ENCODE measurements around the gene CHST3.

CHST3 gene

GRCh38 chr10:72034040-72034499, 69.9 kb downstream of the CHST3 start:
- TF ChIP-seq CTCF (conservative IDR thresholded peaks at IDR 0.05; ENCODE audit: control insufficient read depth, insufficient read depth, low read depth, low read length) = no peak
- no peak overlapping the region for H3K4me3 ChIP-seq (ENCODE audit: control insufficient read depth, low read depth, low read length)
- DNase-seq (ENCODE audit: low read depth) = no peak

- no peak overlapping the region for H3K4me3 ChIP-seq (ENCODE audit: control insufficient read depth, low read depth, low read length)
- no peak for TF ChIP-seq CTCF (conservative IDR thresholded peaks at IDR 0.05; ENCODE audit: control insufficient read depth, insufficient read depth, low read depth, low read length)
- no peak for DNase-seq (ENCODE audit: low read depth)
Measured at GRCh38 chr10:72034761-72035160, 70.6 kb downstream of the CHST3 start.

- TF ChIP-seq CTCF (conservative IDR thresholded peaks at IDR 0.05; ENCODE audit: control insufficient read depth, insufficient read depth, low read depth, low read length) = no peak
- no peak for DNase-seq (ENCODE audit: low read depth)
- H3K4me3 ChIP-seq (ENCODE audit: control insufficient read depth, low read depth, low read length) = no peak overlapping the region
Measured at GRCh38 chr10:72035252-72035887, 71.2 kb downstream of the CHST3 start.

GRCh38 chr10:72037266-72037665, 73.1 kb downstream of the CHST3 start:
- TF ChIP-seq CTCF (conservative IDR thresholded peaks at IDR 0.05; ENCODE audit: control insufficient read depth, insufficient read depth, low read depth, low read length) = no peak

GRCh38 chr10:72037811-72038210, 73.6 kb downstream of the CHST3 start:
- no peak overlapping the region for H3K4me3 ChIP-seq (ENCODE audit: control insufficient read depth, low read depth, low read length)
- DNase-seq (ENCODE audit: low read depth) = no peak
- no peak for TF ChIP-seq CTCF (conservative IDR thresholded peaks at IDR 0.05; ENCODE audit: control insufficient read depth, insufficient read depth, low read depth, low read length)

More at GRCh38 chr10:72037266-72037665, 73.1 kb downstream of the CHST3 start:
- no peak for DNase-seq (ENCODE audit: low read depth)
- no peak overlapping the region for H3K4me3 ChIP-seq (ENCODE audit: control insufficient read depth, low read depth, low read length)

- no peak for TF ChIP-seq CTCF (conservative IDR thresholded peaks at IDR 0.05; ENCODE audit: control insufficient read depth, insufficient read depth, low read depth, low read length)
- peak; percentile 59 for DNase-seq (ENCODE audit: low read depth)
- no peak overlapping the region for H3K4me3 ChIP-seq (ENCODE audit: control insufficient read depth, low read depth, low read length)
Measured at GRCh38 chr10:72038458-72039001, 74.3 kb downstream of the CHST3 start.
